A549 (cell line): ENCODE measurements around the gene TMC6.

ENCODE experiments used
- BHLHE40 ChIP-seq: IDR thresholded peaks from 2 replicates; pipeline ENCODE4 v1.6.1; 2012; ENCODE audit warnings: low read depth, low read length, inconsistent platforms
- CHD2 ChIP-seq: fragments of 150-350 bp; IDR thresholded peaks from 2 replicates; pipeline ENCODE4 v1.6.1; 2014; ENCODE audit warnings: low read length; ENCODE audit not compliant: partially characterized antibody
- CTCF ChIP-seq: fragments of >200 bp; sonication (Bioruptor Twin); formaldehyde crosslinking; IDR thresholded peaks from 3 replicates; pipeline ENCODE4 v1.5.1; 2016
- ESRRA ChIP-seq: fragments of 150-350 bp; IDR thresholded peaks from 2 replicates; pipeline ENCODE4 v1.6.1; 2014; ENCODE audit warnings: mild to moderate bottlenecking, low read length, borderline replicate concordance
- HEYL ChIP-seq: fragments of 250-450 bp; sonication (Bioruptor Pico); IDR thresholded peaks from 2 replicates; pipeline ENCODE4 v1.8.0; 2021; ENCODE audit warnings: mild to moderate bottlenecking, moderate library complexity
- KDM1A ChIP-seq: fragments of 200-600 bp; sonication (generic); IDR thresholded peaks from 2 replicates; pipeline ENCODE4 v1.6.1; 2016; ENCODE audit warnings: low read depth, mild to moderate bottlenecking
- MYC ChIP-seq: IDR thresholded peaks from 2 replicates; pipeline ENCODE4 v1.6.1; 2012; ENCODE audit warnings: mild to moderate bottlenecking, inconsistent platforms, low read length, improper control_type of control experiment, borderline replicate concordance
- NR3C1 ChIP-seq: fragments of >200 bp; sonication (Bioruptor Twin); formaldehyde crosslinking; IDR thresholded peaks from 3 replicates; pipeline ENCODE4 v1.6.1; 2017
- PHF8 ChIP-seq: fragments of 200-600 bp; sonication (generic); IDR thresholded peaks from 2 replicates; pipeline ENCODE4 v1.6.1; 2016; ENCODE audit warnings: low read depth, mild to moderate bottlenecking, antibody characterized with exemption, moderate library complexity, borderline replicate concordance
- POLR2A ChIP-seq: IDR thresholded peaks from 2 replicates; pipeline ENCODE4 v1.6.1; 2012; ENCODE audit warnings: mild to moderate bottlenecking, low read length
- RCOR1 ChIP-seq: fragments of 150-350 bp; IDR thresholded peaks from 2 replicates; pipeline ENCODE4 v1.6.1; 2014; ENCODE audit warnings: antibody characterized with exemption, low read length, low read depth
- SMC3 ChIP-seq: fragments of >200 bp; sonication (Bioruptor Twin); formaldehyde crosslinking; IDR thresholded peaks from 3 replicates; pipeline ENCODE4 v1.6.1; 2018; ENCODE audit warnings: inconsistent platforms

- TF ChIP-seq CTCF: no peak
- TF ChIP-seq BHLHE40: no peak
- TF ChIP-seq RCOR1: no peak
- TF ChIP-seq HEYL (CRISPR knock-in tag): no peak
- TF ChIP-seq POLR2A: no peak
- TF ChIP-seq MYC: no peak
- no peak for TF ChIP-seq NR3C1
- TF ChIP-seq ESRRA: no peak
- TF ChIP-seq KDM1A: no peak
- no peak for TF ChIP-seq SMC3
- TF ChIP-seq PHF8: no peak
- no peak for TF ChIP-seq CHD2
These were observed 2.0 kb upstream of the TMC6 start, which contains the start of gene TMC8 for GRCh38 chr17:78130437-78131101.
